A673 (cell line): ENCODE data around the gene CNNM3.

ENCODE experiments used
- EZH2 ChIP-seq: fragments of 200-600 bp; sonication (generic); IDR thresholded peaks from 2 replicates; pipeline ENCODE4 v1.6.1; 2017; ENCODE audit warnings: borderline replicate concordance, low read depth, mild to moderate bottlenecking, mixed read lengths, antibody characterized with exemption, low read length; ENCODE audit not compliant: poor library complexity, severe bottlenecking
- TF ChIP-seq, protein P1 (sequence below): fragments of 300-800, 200-600 bp; sonication (generic); conservative IDR thresholded peaks from 2 replicates; pipeline ENCODE4 v1.5.1; 2017; ENCODE audit warnings: low read depth, mild to moderate bottlenecking, antibody characterized with exemption, low read length, moderate library complexity, mixed read lengths

DNA sequence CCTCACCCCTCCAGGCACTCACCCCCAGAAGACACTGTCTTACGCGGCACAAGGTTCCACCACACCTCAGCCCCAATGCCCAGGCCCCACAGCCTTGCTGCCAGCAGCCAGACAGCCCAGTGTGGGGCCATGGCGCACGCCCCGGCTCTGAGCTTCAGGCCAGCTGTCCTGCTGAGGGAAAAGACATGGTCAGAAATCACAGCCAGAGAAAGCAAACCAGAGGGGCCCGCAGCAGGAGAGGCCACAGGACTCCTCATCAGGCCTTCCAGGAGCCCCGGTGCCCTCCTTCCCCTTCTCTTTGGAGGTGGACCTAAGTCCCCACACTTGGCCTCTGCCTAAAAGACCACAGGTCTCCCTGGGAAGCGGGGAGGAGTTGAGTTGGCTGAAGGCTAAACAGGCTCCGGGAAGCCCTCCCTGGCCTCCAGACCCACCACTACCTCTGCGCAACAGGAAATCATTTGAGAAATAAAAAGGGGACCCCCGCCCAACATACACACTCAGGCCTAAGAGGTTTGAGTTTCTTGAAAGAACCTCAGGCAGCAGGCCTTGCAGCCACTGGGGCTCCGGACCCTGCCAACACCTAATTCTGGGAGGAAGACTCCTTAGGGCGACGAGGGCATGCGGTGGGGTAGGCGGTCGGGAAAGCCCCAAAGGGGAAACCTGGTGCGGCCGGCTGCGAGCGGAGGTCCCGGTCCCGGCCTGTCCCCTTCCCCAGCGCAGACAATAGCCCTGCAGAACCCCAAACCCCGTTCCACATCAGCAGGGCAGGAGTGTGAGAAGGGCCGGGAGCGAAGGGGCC is 51.9 kb downstream of the CNNM3 start:
- TF ChIP-seq EZH2 = no peak
- TF ChIP-seq, protein P1, sequence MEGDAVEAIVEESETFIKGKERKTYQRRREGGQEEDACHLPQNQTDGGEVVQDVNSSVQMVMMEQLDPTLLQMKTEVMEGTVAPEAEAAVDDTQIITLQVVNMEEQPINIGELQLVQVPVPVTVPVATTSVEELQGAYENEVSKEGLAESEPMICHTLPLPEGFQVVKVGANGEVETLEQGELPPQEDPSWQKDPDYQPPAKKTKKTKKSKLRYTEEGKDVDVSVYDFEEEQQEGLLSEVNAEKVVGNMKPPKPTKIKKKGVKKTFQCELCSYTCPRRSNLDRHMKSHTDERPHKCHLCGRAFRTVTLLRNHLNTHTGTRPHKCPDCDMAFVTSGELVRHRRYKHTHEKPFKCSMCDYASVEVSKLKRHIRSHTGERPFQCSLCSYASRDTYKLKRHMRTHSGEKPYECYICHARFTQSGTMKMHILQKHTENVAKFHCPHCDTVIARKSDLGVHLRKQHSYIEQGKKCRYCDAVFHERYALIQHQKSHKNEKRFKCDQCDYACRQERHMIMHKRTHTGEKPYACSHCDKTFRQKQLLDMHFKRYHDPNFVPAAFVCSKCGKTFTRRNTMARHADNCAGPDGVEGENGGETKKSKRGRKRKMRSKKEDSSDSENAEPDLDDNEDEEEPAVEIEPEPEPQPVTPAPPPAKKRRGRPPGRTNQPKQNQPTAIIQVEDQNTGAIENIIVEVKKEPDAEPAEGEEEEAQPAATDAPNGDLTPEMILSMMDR = no peak
